Mesenchymal stem cell (in vitro differentiated cells and primary cell): Measurements from ENCODE around the gene DPCD.

ENCODE experiments used
- DNase-seq: peaks from one replicate; pipeline ENCODE4 v3.0.0-alpha.2; 2013
- H2AFZ ChIP-seq: one replicate; pipeline ENCODE4 v1.6.1; 2013; ENCODE audit warnings: low read depth, mild to moderate bottlenecking, control low read depth, inconsistent platforms, low read length, moderate library complexity
- H2AK5ac ChIP-seq: 2 replicates; pipeline ENCODE4 v1.6.1; 2013; ENCODE audit warnings: low read length, moderate library complexity, mild to moderate bottlenecking, inconsistent platforms; ENCODE audit not compliant: severe bottlenecking
- H2BK120ac ChIP-seq: one replicate; pipeline ENCODE4 v1.6.1; 2013; ENCODE audit warnings: low read depth, mild to moderate bottlenecking, inconsistent platforms, low read length, moderate library complexity
- H2BK12ac ChIP-seq, 2 experiments: one replicate each; pipeline ENCODE4 v1.6.1; 2013; ENCODE audit warnings: inconsistent platforms in 2 of 2, low read length in 2 of 2, mild to moderate bottlenecking in 2 of 2, moderate library complexity in 2 of 2, control low read depth in 1 of 2
- H2BK15ac ChIP-seq: one replicate; pipeline ENCODE4 v1.6.1; 2013; ENCODE audit warnings: mild to moderate bottlenecking, low read depth, inconsistent platforms; ENCODE audit not compliant: poor library complexity, severe bottlenecking
- H2BK5ac ChIP-seq: 2 replicates; pipeline ENCODE4 v1.6.1; 2013; ENCODE audit warnings: low read depth, mild to moderate bottlenecking, low read length, control low read depth, inconsistent platforms; ENCODE audit not compliant: poor library complexity, severe bottlenecking
- H3K14ac ChIP-seq, 2 experiments: one replicate each; pipeline ENCODE4 v1.6.1; 2013; ENCODE audit warnings: inconsistent platforms in 2 of 2, low read length in 2 of 2, control low read depth in 1 of 2, mild to moderate bottlenecking in 1 of 2, moderate library complexity in 1 of 2
- H3K18ac ChIP-seq, 2 experiments: one replicate each; pipeline ENCODE4 v1.6.1; 2013; ENCODE audit warnings: inconsistent platforms in 2 of 2, low read length in 2 of 2, control low read depth in 1 of 2, low read depth in 1 of 2, mild to moderate bottlenecking in 1 of 2
- H3K23ac ChIP-seq, 2 experiments: one replicate each; pipeline ENCODE4 v1.6.1; 2013; ENCODE audit warnings: inconsistent platforms in 2 of 2, low read length in 2 of 2, mild to moderate bottlenecking in 2 of 2, moderate library complexity in 2 of 2, control low read depth in 1 of 2
- H3K27ac ChIP-seq: 2 replicates; pipeline ENCODE4 v1.5.1; 2013; ENCODE audit warnings: mild to moderate bottlenecking, moderate library complexity, low read length, control low read depth, inconsistent platforms; ENCODE audit not compliant: poor library complexity, severe bottlenecking
- H3K27me3 ChIP-seq, 2 experiments: 2 replicates each; pipeline versions ENCODE4 v1.6.1 to v1.7.0; 2013; ENCODE audit warnings: low read length in 2 of 2, mild to moderate bottlenecking in 2 of 2, moderate library complexity in 2 of 2, control low read depth in 1 of 2, inconsistent platforms in 1 of 2; ENCODE audit not compliant: control insufficient read depth in 1 of 2, insufficient read depth in 1 of 2
- H3K36me3 ChIP-seq, 2 experiments: 2 replicates each; pipeline versions ENCODE4 v1.6.1 to v1.7.0; 2013; ENCODE audit warnings: low read length in 2 of 2, control low read depth in 1 of 2, inconsistent platforms in 1 of 2, low read depth in 1 of 2, mild to moderate bottlenecking in 1 of 2; ENCODE audit not compliant: insufficient read depth in 2 of 2, control insufficient read depth in 1 of 2
- H3K4ac ChIP-seq, 2 experiments: one replicate each; pipeline ENCODE4 v1.6.1; 2013; ENCODE audit warnings: inconsistent platforms in 2 of 2, low read length in 2 of 2, mild to moderate bottlenecking in 2 of 2, moderate library complexity in 2 of 2, control low read depth in 1 of 2, low read depth in 1 of 2
- H3K4me1 ChIP-seq: 2 replicates; pipeline ENCODE4 v1.6.1; 2013; ENCODE audit warnings: low read depth, low read length, control low read depth; ENCODE audit not compliant: control insufficient read depth, insufficient read depth
- H3K4me2 ChIP-seq: 2 replicates; pipeline ENCODE4 v1.6.1; 2013; ENCODE audit warnings: low read length, mild to moderate bottlenecking, inconsistent platforms; ENCODE audit not compliant: poor library complexity, severe bottlenecking
- H3K4me3 ChIP-seq, 2 experiments: 2 replicates each; pipeline versions ENCODE4 v1.5.1 to v1.7.0; 2013; ENCODE audit warnings: low read length in 2 of 2, mild to moderate bottlenecking in 2 of 2, control low read depth in 1 of 2, low read depth in 1 of 2; ENCODE audit not compliant: insufficient read depth in 1 of 2
- H3K79me1 ChIP-seq: replicated peaks from 2 replicates; pipeline ENCODE4 v1.6.1; 2013; ENCODE audit warnings: mild to moderate bottlenecking, control low read depth, low read length, inconsistent platforms; ENCODE audit not compliant: poor library complexity, severe bottlenecking
- H3K9ac ChIP-seq: 2 replicates; pipeline ENCODE4 v1.7.0; 2013; ENCODE audit warnings: mild to moderate bottlenecking, low read length, moderate library complexity
- H3K9me3 ChIP-seq: 2 replicates; pipeline ENCODE4 v1.7.0; 2013; ENCODE audit warnings: mild to moderate bottlenecking, low read length; ENCODE audit not compliant: control insufficient read depth
- H4K8ac ChIP-seq: one replicate; pipeline ENCODE4 v1.6.1; 2013; ENCODE audit warnings: inconsistent platforms, mild to moderate bottlenecking, low read length, moderate library complexity
- H4K91ac ChIP-seq: one replicate; pipeline ENCODE4 v1.6.1; 2013; ENCODE audit warnings: mild to moderate bottlenecking, low read length, inconsistent platforms
- WGBS: methylation state at CpG from one replicate; pipeline ENCODE4 v1.1.7; 2013; ENCODE audit warnings: mixed read lengths; 5-methylcytosine and 5-hydroxymethylcytosine counted together

Gene DPCD

GRCh38 chr10:101577121-101577871, 10.8 kb upstream of the DPCD start:
- no peak overlapping the region for H2AK5ac ChIP-seq
- no peaks in the 10 kb centered on the region for H3K79me1 ChIP-seq
- H3K4me2 ChIP-seq = no peak overlapping the region
- H3K23ac ChIP-seq = no peak overlapping the region
- no peak for DNase-seq
- H2BK12ac ChIP-seq = no peak overlapping the region
- H3K36me3 ChIP-seq = peaks cover 40 to 47% of the 10 kb centered on the region in 2 experiments
- WGBS = 94% methylated on average over 7 of the region's 7 CpGs
- H2BK15ac ChIP-seq = no peak overlapping the region
- no peak overlapping the region for H3K4ac ChIP-seq
- H2BK5ac ChIP-seq = no peak overlapping the region
- H3K9me3 ChIP-seq = peaks cover 6% of the 10 kb centered on the region
- H3K4me1 ChIP-seq = no peaks in the 10 kb centered on the region
- H3K9ac ChIP-seq = no peak overlapping the region
- no peak overlapping the region for H3K4me3 ChIP-seq
- H3K27me3 ChIP-seq = no peaks in the 10 kb centered on the region
- H4K91ac ChIP-seq = no peak overlapping the region
- H3K27ac ChIP-seq = no peak overlapping the region
- no peak overlapping the region for H4K8ac ChIP-seq
- H3K18ac ChIP-seq = no peak overlapping the region
- no peak overlapping the region for H2BK120ac ChIP-seq
- H3K14ac ChIP-seq = no peak overlapping the region
- no peak overlapping the region for H2AFZ ChIP-seq

GRCh38 chr10:101578192-101578591, 9.9 kb upstream of the DPCD start:
- peaks cover 47 to 48% of the 10 kb centered on the region in 2 experiments for H3K36me3 ChIP-seq
- no peak overlapping the region for H3K27ac ChIP-seq
- 98% methylated on average over 5 of the region's 5 CpGs for WGBS
- no peaks in the 10 kb centered on the region for H3K4me1 ChIP-seq
- no peak overlapping the region for H4K8ac ChIP-seq
- H3K9me3 ChIP-seq = peaks cover under 1% of the 10 kb centered on the region
- no peak overlapping the region for H2BK120ac ChIP-seq
- no peak overlapping the region for H2BK12ac ChIP-seq
- no peak overlapping the region for H3K4me2 ChIP-seq
- no peaks in the 10 kb centered on the region for H3K27me3 ChIP-seq
- H3K14ac ChIP-seq = no peak overlapping the region
- peaks cover 2% of the 10 kb centered on the region for H3K79me1 ChIP-seq
- no peak overlapping the region for H4K91ac ChIP-seq
- H3K4ac ChIP-seq = no peak overlapping the region
- H2AFZ ChIP-seq = no peak overlapping the region
- no peak for DNase-seq
- H2BK15ac ChIP-seq = no peak overlapping the region
- H3K18ac ChIP-seq = no peak overlapping the region
- H2BK5ac ChIP-seq = no peak overlapping the region
- no peak overlapping the region for H3K4me3 ChIP-seq
- no peak overlapping the region for H2AK5ac ChIP-seq
- H3K23ac ChIP-seq = no peak overlapping the region
- no peak overlapping the region for H3K9ac ChIP-seq

- Histone ChIP-seq H2BK5ac (no peak overlapping the region), H3K9ac (no peak overlapping the region), H2BK120ac (no peak overlapping the region), H3K27me3 (no peaks in the 10 kb centered on the region), H3K27ac (no peak overlapping the region), H3K79me1 (peaks cover 5% of the 10 kb centered on the region), H3K4me1 (no peaks in the 10 kb centered on the region), H4K91ac (no peak overlapping the region), H3K4me3 (no peak overlapping the region), H2BK12ac (no peak overlapping the region), H2BK15ac (no peak overlapping the region), H2AFZ (no peak overlapping the region), H4K8ac (no peak overlapping the region), H3K36me3 (peaks cover 51 to 56% of the 10 kb centered on the region in 2 experiments), H2AK5ac (no peak overlapping the region), H3K4me2 (no peak overlapping the region), H3K9me3 (no peaks in the 10 kb centered on the region), H3K18ac (no peak overlapping the region), H3K23ac (no peak overlapping the region), H3K14ac (no peak overlapping the region), H3K4ac (no peak overlapping the region)
- WGBS = 92% methylated on average over 13 of the region's 13 CpGs
- no peak for DNase-seq
Measured at GRCh38 chr10:101578803-101579515, 9.2 kb upstream of the DPCD start.

GRCh38 chr10:101579516-101579870, 8.6 kb upstream of the DPCD start:
- H2AK5ac ChIP-seq = no peak overlapping the region
- peaks cover 53 to 61% of the 10 kb centered on the region in 2 experiments for H3K36me3 ChIP-seq
- no peak overlapping the region for H3K27ac ChIP-seq
- no peak overlapping the region for H2BK15ac ChIP-seq
- H2BK120ac ChIP-seq = no peak overlapping the region
- no peak overlapping the region for H3K4me3 ChIP-seq
- H2BK12ac ChIP-seq = no peak overlapping the region
- peaks cover under 1% of the 10 kb centered on the region for H3K4me1 ChIP-seq
- no peak overlapping the region for H3K9ac ChIP-seq
- H3K4ac ChIP-seq = no peak overlapping the region
- H3K9me3 ChIP-seq = no peaks in the 10 kb centered on the region
- H3K79me1 ChIP-seq = peaks cover 7% of the 10 kb centered on the region
- H3K4me2 ChIP-seq = no peak overlapping the region
- H3K18ac ChIP-seq = no peak overlapping the region
- no peak overlapping the region for H3K14ac ChIP-seq
- 99% methylated on average over 12 of the region's 12 CpGs for WGBS
- no peak overlapping the region for H4K8ac ChIP-seq
- no peak overlapping the region for H2BK5ac ChIP-seq
- no peak for DNase-seq
- H3K23ac ChIP-seq = no peak overlapping the region
- H2AFZ ChIP-seq = no peak overlapping the region
- no peak overlapping the region for H4K91ac ChIP-seq
- H3K27me3 ChIP-seq = no peaks in the 10 kb centered on the region
